Mucosa of descending colon (tissue), 3 donors: ENCODE measurements around the gene TSPAN5. TPM values are rescaled to one million over a fixed set of nuclear protein-coding genes. Genes with fewer than 3 reads are reported as not detected.

ENCODE experiments used
- ATAC-seq: fragments of 200-7000 bp; cut with Tn5 transposase; one replicate; pipeline ENCODE4 v1.9.1; 2020; ENCODE audit warnings: mild to moderate bottlenecking, moderate library complexity
- DNase-seq, 3 donors: peaks; one replicate each; pipeline ENCODE4 v3.0.0-alpha.2; 2020
- H3K36me3 ChIP-seq: fragments of 200-600 bp; one replicate; pipeline ENCODE4 v1.8.0; 2021; ENCODE audit warnings: low read depth, mild to moderate bottlenecking
- H3K4me1 ChIP-seq: fragments of 200-600 bp; one replicate; pipeline ENCODE4 v1.8.0; 2021; ENCODE audit warnings: low read depth, mild to moderate bottlenecking
- H3K4me3 ChIP-seq: fragments of 200-600 bp; one replicate; pipeline ENCODE4 v1.8.0; 2021; ENCODE audit warnings: mild to moderate bottlenecking
- H3K9me3 ChIP-seq: fragments of 200-600 bp; one replicate; pipeline ENCODE4 v1.8.0; 2021; ENCODE audit warnings: mild to moderate bottlenecking
- intact Hi-C, 2 donors: fragments of 100-400 bp; cut with DNase I in 1 of 2; cut with micrococcal nuclease in 1 of 2; formaldehyde crosslinking; loops; one replicate each; pipeline versions ENCODE4 v1.11.0 to v1.11.1; 2022; cut with DNase I, micrococcal nuclease
- total RNA-seq, 3 donors: library from RNA; stranded (reverse); fragmentation: NEBNext Ultra II Directional in 2 of 3; extraction: Animal tissue kit (Norgen Biotek cat#: 25700) in 2 of 3; gene quantifications; one replicate each; pipeline versions ENCODE4 v1.2.1 to v1.2.4, GENCODE V29; 2021 to 2023
- TF ChIP-seq, protein P1 (sequence below): fragments of 200-600 bp; IDR thresholded peaks from one replicate; pipeline ENCODE4 v1.8.0; 2022; ENCODE audit warnings: antibody characterized with exemption, mild to moderate bottlenecking
- donor health status: DM: no; HTN: no; CAD: no; lungs with moderate emphysema.
- donor health status: DM: no; HTN: no; CAD: no.
- donor health status: DM: no; HTN: yes; CAD: no.

Gene TSPAN5
- total RNA-seq, 3 donors from 2014 or later, result 3.9 to 11.8 (median 4.9) TPM

- DNase-seq (no peak), ATAC-seq (no peak)
- Histone ChIP-seq H3K4me1 (no peaks in the 10 kb centered on the region), H3K9me3 (no peaks in the 10 kb centered on the region), H3K36me3 (no peaks in the 10 kb centered on the region), H3K4me3 (no peak overlapping the region)
- intact Hi-C loops, result no loop called here
- TF ChIP-seq, protein P1, sequence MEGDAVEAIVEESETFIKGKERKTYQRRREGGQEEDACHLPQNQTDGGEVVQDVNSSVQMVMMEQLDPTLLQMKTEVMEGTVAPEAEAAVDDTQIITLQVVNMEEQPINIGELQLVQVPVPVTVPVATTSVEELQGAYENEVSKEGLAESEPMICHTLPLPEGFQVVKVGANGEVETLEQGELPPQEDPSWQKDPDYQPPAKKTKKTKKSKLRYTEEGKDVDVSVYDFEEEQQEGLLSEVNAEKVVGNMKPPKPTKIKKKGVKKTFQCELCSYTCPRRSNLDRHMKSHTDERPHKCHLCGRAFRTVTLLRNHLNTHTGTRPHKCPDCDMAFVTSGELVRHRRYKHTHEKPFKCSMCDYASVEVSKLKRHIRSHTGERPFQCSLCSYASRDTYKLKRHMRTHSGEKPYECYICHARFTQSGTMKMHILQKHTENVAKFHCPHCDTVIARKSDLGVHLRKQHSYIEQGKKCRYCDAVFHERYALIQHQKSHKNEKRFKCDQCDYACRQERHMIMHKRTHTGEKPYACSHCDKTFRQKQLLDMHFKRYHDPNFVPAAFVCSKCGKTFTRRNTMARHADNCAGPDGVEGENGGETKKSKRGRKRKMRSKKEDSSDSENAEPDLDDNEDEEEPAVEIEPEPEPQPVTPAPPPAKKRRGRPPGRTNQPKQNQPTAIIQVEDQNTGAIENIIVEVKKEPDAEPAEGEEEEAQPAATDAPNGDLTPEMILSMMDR, result no peak
Observed at GRCh38 chr4:98567611-98568010, 90.8 kb downstream of the TSPAN5 start.

DNA sequence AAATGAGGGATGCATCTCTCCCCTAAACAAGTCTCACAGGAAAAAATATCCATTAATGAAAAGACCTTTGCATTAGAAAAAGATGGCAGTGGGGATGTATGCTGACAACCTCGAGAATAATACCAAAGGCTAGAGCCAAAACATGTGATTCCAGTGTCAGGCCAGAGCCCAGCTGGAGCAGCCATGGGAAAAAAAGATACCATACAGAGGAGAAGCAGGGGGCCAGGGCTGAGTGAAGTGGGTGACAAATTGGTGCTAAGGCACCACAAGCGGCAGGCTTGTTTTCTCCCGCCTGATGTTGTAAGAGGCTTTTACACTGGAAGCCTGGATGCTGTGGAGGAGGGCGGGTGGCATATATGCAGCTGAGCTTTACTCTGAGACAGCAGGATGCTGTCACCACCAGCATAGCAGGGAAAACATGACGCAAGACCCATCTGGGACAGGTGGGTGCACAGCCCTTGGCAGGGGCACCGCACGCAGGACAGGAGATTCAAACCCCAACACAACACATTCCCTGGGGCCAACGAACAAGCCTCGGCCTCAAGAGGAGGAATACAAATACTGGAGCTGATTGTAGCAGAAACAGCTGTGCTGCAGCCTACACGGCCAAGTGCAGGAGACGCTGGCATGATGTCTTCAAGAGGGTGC, 91.9 kb downstream of the TSPAN5 start:
- H3K4me3 ChIP-seq, result no peak overlapping the region
- no peaks in the 10 kb centered on the region for H3K4me1 ChIP-seq
- no peak for ATAC-seq
- H3K36me3 ChIP-seq, result no peaks in the 10 kb centered on the region
- intact Hi-C loops, result no loop called here
- TF ChIP-seq, protein P1, result no peak
- no peaks in the 10 kb centered on the region for H3K9me3 ChIP-seq
- DNase-seq, result no peak

DNA sequence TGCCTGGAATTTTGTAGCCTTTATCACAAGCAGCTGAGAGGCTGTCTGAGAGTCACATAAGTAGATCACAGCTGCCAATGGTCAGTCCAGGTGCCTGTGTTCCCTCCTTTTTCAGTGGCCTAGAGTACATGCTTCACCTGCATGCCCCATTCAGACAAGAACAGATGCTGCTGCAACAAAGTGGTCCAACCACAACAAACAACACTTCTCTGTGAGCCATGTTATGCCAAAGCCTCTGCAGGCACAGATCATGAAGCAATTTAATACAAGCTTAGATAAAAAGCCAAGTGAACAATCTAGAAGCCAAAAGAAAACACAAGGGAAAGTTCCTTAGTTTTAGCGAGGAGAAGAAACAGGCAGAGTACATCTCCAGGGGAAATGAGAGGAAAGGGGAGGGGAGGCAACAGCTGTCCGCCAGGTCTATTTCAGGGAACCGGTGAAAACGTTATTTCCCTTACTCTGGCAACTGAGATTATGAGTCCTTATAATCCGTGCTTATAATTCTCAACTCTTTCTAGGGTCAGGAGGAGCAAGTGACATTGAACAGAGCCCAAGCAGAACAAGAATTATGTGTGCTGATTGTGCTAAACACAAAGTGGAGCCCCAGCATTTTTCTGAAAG, 92.6 kb downstream of the TSPAN5 start:
- intact Hi-C loops, result no loop called here
- DNase-seq, result no peak
- H3K4me1 ChIP-seq, result no peaks in the 10 kb centered on the region
- no peaks in the 10 kb centered on the region for H3K36me3 ChIP-seq
- no peak overlapping the region for H3K4me3 ChIP-seq
- no peaks in the 10 kb centered on the region for H3K9me3 ChIP-seq
- TF ChIP-seq, protein P1, result no peak
- no peak for ATAC-seq

DNA sequence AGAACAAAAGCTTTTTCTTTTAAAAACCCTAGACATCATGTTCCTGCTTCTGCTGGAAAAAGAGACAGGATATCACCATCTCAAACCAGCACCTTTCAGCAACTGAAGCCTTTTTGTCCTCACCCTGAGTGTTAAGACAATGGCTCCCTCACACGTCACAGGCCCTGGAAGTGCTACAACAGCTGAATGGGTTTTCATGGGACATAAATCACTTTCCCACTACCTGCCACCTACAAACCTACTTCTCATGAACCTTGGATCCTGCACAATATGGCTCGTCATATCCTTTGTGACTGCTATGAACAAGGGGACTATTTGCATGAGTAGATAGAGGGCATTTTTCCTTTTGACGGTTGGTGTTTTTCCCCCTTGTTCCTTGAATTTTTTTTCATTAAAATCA, 93.6 kb downstream of the TSPAN5 start:
- DNase-seq (no peak), ATAC-seq (no peak)
- H3K4me3 ChIP-seq, result no peak overlapping the region
- TF ChIP-seq, protein P1, result no peak
- no peaks in the 10 kb centered on the region for H3K9me3 ChIP-seq
- intact Hi-C loops, result no loop called here
- no peaks in the 10 kb centered on the region for H3K4me1 ChIP-seq
- no peaks in the 10 kb centered on the region for H3K36me3 ChIP-seq

DNA sequence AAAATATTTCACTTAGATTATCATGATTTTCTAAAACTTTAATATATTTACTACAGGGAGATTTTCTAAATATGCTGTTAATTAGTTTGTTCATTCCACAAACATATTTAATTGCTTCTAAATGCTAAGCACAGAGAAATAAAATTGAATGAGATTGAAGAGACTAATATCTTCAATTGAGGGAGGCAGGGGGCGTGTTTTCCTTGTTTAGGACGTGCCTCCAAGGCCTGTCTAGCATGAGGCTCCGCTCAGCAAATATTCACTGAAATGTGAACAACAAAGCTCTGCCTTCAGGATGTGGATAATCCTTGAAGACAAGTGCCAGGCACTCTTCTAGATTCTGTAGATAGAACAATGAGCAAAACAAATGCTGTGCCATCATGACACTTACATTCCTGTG, 98.1 kb downstream of the TSPAN5 start:
- Histone ChIP-seq H3K4me1 (no peaks in the 10 kb centered on the region), H3K36me3 (no peaks in the 10 kb centered on the region), H3K4me3 (no peak overlapping the region), H3K9me3 (no peaks in the 10 kb centered on the region)
- intact Hi-C loops, result no loop called here
- TF ChIP-seq, protein P1, result no peak
- DNase-seq (no peak), ATAC-seq (no peak)
